HG03045 (cell line): Measurements from ENCODE around the gene WDSUB1.

Experiments
- ATAC-seq: cut with Tn5 transposase; IDR thresholded peaks from one replicate; pipeline ENCODE4 v1.9.1; 2021; ENCODE audit warnings: mild to moderate bottlenecking, moderate library complexity; ENCODE audit not compliant: unreplicated experiment

WDSUB1 gene

DNA sequence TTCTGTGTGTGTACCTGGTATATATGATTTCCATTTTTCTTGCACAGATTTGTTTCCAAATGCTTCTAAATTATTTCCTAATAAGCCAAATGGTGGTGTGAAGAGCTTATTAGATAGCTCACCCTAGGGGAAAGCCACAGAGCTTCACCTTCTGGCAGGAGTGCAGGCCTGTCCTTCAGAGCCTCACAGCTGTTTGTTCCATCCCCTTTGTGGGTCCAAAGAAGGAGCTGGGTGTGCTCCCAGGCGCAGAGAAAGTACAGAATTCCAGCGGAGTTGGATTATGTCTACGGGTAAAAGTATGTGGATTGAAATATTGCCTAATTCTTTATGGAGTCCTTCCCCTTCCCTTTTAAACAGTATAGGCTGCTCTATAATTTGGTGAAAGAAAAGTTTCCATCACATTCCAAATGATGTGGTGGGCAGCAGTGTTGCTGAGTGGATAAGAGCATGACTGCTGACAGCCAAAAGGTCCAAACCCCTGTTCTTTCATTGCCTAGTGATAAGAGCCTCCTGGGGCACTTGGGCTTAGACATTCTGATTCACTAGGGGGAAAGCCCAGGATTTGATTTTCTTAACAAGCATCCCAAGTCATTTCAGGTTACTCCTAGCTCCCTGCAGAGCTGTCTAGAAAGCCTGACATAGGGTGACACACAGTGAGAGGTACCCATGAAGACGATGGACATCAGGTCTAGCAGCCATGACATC lies 86.6 kb downstream of the WDSUB1 start:
- no peak for ATAC-seq

DNA sequence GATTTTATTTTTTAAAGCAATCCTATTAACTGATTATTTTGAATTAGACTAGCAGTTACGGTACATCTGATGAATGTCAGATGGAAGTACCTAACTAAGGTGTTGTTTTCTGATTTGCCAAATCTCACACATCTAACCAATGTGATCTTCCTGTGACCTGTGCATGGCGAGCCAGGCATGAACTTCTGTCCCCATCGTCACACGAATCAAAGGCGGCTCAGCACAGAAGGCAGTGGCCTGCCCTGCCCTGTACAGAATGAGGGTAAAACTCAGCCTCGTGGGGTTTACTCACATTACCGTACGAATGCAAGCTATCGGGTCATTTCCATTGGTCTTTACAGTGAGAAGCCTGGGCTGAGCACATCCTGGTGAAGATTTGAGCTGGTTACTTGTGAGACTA lies 87.3 kb downstream of the WDSUB1 start:
- no peak for ATAC-seq

DNA sequence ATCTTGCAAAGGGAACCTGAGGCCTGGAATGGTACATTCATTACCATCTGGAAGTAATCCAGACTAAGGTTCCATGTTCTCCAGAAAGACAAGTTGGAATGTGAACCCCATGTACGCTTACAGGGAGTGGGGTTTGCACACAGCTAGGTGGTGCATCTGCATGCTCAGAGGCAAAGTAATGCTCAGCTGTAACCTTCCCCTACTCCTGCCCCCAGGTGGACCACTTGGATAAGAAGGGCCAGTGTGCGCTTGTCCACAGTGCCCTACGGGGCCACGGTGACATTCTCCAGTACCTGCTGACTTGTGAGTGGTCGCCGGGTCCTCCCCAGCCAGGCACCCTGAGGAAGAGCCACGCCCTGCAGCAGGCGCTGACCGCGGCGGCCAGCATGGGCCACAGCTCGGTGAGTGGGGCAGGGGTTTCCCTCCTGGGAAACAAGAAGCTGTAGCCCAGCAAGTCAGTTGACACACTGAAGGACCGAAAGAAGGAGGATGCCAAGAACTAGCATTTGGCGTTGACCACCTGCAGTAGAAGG lies 90.0 kb downstream of the WDSUB1 start:
- no peak for ATAC-seq

DNA sequence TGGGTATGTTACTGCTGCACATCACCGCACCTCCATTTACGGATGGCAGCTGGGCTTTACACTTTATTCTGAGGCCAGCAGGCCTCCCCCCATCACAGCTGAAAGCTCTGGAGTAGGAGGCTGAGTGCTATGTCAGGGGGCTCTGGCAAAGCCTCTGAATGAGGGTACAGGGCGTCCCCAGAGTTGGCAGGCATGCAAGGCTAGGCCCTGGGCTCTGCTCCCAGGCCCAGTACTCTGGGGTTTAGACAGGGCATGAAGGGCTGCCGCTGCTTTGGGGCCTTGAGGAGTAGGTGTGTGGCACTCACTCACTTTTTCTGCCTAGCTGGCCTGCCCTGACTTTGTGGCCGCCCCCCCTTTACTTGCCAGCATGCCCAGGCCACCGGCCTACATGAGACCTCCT lies 90.8 kb downstream of the WDSUB1 start:
- ATAC-seq = no peak

DNA sequence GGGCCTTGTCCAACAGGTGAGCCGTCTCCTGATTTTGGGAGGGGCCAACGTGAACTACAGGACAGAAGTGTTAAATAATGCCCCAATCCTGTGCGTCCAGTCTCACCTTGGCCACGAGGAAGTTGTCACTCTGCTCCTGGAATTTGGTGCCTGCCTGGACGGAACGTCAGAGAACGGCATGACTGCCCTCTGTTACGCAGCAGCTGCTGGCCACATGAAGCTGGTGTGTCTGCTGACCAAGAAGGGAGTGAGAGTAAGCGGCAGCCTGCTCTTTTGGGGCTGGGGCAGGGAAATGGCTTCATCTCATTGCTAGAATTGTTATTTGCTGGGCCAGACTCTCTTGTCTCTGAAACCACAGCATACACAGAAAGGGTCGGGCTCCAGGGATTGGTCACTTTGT lies 92.3 kb downstream of the WDSUB1 start:
- ATAC-seq = no peak

DNA sequence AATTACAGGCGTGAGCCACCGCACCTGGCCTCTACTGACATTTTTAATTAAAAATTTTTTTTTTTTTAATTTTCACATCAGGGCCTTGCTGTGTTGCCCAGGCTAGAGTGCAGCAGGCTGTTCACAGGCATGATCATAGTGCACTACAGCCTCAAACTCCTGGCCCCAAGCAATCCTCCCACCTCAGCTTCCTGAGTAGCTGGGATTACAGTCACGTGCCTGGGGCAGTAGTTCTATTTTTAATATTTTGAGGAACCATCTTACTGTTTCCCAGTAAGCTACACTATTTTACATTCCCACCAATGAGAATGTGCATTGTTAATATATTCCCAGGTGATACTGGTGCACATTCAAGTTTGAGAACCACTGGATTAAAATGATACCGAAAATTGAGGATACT lies 92.7 kb downstream of the WDSUB1 start:
- ATAC-seq = no peak

DNA sequence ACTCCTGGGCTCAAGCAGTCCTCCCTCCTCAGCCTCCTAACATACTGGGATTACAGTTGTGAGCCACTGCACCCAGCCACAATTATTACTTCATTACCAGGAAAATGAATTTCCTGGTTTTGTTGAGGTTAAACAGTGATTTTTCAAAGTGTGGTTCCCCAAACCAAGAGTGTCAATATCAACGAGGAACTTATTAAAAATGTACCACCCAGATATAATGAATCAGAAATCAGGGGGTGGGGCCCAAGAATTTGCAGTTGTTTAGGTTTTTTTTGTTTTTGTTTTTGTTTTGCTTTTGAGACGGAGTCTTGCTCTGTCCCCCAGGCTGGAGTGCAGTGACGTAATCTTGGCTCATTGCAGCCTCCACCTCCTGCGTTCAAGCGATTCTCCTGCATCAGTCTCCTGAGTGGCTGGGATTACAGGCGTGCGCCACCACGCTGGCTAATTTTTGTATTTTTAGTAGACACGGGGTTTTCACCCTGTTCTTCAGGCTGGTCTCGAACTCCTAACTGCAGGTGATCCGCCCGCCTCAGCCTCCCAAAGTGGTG lies 94.1 kb downstream of the WDSUB1 start:
- no peak for ATAC-seq

DNA sequence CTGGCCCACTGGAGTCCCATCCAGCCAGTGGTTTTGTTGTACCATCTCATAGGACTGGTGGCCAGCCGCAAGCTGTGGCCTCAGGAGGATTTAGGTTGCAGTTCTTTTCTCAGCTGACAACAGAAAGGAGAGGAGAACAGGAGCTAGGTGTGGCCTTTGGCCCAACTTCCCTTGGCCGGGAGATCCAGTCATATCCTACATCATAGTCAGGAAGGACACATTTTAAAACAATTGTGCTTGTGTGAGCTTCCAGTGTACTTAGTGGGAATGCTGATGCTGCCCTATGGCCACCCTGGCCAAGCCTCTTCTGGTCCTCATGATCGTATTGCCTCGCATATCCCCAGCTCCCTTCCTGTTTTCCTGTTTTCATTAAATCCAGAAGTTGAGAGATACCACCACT lies 98.1 kb downstream of the WDSUB1 start:
- no peak for ATAC-seq

DNA sequence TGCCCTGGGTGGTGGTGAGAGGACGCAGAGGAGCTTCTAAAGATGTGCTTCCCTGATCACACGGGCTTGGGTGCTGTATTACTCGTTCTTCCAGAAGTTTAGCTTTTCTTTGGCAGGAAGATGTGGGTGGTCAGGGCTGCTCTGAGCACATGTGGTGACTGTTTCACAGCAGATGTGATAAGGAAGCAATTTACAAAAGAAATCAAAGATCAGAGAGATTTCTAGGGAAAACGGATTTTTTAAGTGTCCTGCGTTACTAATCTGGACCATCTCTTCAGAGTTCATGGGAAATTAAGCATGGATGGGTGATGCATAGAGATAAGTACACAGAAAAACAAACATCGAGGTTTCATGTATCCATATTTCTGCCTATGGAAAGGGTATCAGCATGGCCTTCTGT lies 99.4 kb downstream of the WDSUB1 start:
- ATAC-seq = no peak

DNA sequence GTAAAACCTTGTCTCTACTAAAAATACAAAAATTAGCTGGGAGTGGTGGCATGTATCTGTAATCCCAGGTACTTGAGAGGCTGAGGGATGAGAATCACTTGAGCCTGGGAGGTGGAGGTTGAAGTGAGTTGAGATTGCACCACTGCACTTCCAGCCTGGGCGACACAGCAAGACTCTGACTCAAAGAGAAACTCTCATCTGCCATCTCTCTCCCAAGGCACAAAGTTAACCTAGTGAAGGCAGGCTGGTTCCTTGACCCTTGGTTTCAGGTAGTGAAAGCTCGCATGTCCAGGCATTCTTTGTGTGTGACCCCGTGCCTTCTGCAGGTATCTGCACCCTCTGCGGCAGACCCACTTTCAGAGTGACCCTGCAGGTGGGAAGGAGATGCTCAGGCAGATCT lies 100.0 kb downstream of the WDSUB1 start:
- ATAC-seq = no peak
